GM23248 (cell line): ENCODE measurements around the gene MAGI1.

Experiments used
- EZH2 ChIP-seq: fragments of 200-600 bp; sonication (generic); IDR thresholded peaks from 2 replicates; pipeline ENCODE4 v1.6.1; 2018; ENCODE audit warnings: antibody characterized with exemption, mild to moderate bottlenecking; ENCODE audit not compliant: insufficient read depth, poor library complexity, severe bottlenecking
- EZH2phosphoT487 ChIP-seq: fragments of 200-600 bp; sonication (generic); IDR thresholded peaks from 2 replicates; pipeline ENCODE4 v1.6.1; 2018; ENCODE audit warnings: antibody characterized with exemption, moderate library complexity, mild to moderate bottlenecking, low read depth; ENCODE audit not compliant: insufficient read depth

- TF ChIP-seq EZH2phosphoT487, result no peak
- TF ChIP-seq EZH2, result no peak
Measured at GRCh38 chr3:65605876-65606432, 432.8 kb downstream of the MAGI1 start.
